ENCODE measurements around the gene DTHD1.
A peak's percentile ranks its signal among the peaks of the same experiment; 100 is the strongest.

GRCh38 chr4:36281384-36282106 lies at the start of gene DTHD1:
- no peak for TF ChIP-seq CTCF (IDR thresholded peaks at IDR 0.05)
- peak in 1 of 4 donors; percentile 46 for TF ChIP-seq POLR2A (IDR thresholded peaks at IDR 0.05)
